GM19351 (cell line): ENCODE measurements around the gene USP21.

Experiments used
- ATAC-seq: cut with Tn5 transposase; IDR thresholded peaks from one replicate; pipeline ENCODE4 v1.9.1; 2021; ENCODE audit warnings: mild to moderate bottlenecking, moderate library complexity; ENCODE audit not compliant: unreplicated experiment

USP21 gene

GRCh38 chr1:161209790-161210409, 50.6 kb downstream of the USP21 start:
- no peak for ATAC-seq

GRCh38 chr1:161214369-161214768, 55.1 kb downstream of the USP21 start:
- no peak for ATAC-seq

GRCh38 chr1:161215076-161215475, 55.8 kb downstream of the USP21 start, which contains the start of gene FCER1G:
Gene FCER1G (plus strand): TSS chr1:161215295. CDS start chr1:161215322, 27 bp downstream.
- no peak for ATAC-seq
